ENCODE measurements around the gene ARL15.

The ARL15 gene

DNA sequence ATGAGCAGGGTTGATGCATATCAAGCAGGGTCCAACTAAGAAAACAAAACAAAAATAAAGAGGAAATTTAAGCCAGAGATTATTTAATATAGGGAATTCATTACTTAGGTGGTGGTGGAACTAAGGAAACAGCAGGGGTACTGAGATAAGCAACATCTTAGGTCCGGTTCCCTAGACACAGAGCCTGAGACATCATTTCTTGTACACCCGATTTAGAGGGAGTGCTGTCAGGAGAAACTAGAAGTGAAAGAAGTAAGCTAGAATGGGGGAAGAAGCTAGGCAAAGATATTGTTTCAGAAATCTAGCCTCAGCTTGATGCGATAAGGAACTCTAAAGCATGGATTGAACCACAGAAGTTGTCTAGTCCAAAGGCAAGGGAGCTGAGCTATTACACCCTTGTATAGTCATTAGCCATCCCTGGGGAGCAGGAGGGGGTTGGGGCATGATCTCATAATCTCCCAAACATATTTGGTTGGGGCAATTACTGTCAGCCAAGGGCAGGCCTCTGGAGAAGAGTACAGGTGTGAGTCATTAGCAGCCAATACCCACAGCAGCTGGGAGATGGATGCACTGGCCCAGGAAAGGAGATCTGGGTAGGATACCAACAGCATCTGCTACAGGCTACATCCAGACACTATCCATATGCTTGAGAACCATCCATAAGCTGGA lies 194.5 kb downstream of the ARL15 start:
- no peak for DNase-seq (ENCODE audit: low read depth)
- TF ChIP-seq, protein P1, sequence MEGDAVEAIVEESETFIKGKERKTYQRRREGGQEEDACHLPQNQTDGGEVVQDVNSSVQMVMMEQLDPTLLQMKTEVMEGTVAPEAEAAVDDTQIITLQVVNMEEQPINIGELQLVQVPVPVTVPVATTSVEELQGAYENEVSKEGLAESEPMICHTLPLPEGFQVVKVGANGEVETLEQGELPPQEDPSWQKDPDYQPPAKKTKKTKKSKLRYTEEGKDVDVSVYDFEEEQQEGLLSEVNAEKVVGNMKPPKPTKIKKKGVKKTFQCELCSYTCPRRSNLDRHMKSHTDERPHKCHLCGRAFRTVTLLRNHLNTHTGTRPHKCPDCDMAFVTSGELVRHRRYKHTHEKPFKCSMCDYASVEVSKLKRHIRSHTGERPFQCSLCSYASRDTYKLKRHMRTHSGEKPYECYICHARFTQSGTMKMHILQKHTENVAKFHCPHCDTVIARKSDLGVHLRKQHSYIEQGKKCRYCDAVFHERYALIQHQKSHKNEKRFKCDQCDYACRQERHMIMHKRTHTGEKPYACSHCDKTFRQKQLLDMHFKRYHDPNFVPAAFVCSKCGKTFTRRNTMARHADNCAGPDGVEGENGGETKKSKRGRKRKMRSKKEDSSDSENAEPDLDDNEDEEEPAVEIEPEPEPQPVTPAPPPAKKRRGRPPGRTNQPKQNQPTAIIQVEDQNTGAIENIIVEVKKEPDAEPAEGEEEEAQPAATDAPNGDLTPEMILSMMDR (IDR thresholded peaks at IDR 0.05; ENCODE audit: low read length, missing control alignments) = no peak
- H3K4me3 ChIP-seq (replicated peaks; ENCODE audit: low read depth, low read length) = no peak overlapping the region

DNA sequence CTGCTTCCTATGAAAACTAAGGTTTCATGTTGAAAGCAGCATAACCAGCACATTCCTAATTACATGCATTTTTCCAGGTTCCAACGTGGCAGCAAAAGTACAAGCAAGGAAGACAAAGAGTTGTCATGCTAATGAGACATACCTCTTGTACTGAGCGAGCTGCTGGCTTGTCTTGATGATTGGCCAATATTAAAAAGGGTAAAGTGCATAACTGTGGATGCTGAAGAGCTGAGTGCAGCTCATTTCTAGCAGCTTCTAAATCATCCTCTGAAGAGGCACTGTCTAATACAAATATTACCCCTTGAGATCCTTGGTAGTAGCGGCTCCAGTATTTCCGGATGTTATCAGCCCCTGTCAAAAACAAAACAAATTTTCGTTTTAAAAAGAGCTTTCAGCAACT lies 197.3 kb downstream of the ARL15 start:
- no peak for DNase-seq (ENCODE audit: low read depth)
- no peak overlapping the region for H3K4me3 ChIP-seq (replicated peaks; ENCODE audit: low read depth, low read length)
- TF ChIP-seq, protein P1 (IDR thresholded peaks at IDR 0.05; ENCODE audit: low read length, missing control alignments) = no peak

DNA sequence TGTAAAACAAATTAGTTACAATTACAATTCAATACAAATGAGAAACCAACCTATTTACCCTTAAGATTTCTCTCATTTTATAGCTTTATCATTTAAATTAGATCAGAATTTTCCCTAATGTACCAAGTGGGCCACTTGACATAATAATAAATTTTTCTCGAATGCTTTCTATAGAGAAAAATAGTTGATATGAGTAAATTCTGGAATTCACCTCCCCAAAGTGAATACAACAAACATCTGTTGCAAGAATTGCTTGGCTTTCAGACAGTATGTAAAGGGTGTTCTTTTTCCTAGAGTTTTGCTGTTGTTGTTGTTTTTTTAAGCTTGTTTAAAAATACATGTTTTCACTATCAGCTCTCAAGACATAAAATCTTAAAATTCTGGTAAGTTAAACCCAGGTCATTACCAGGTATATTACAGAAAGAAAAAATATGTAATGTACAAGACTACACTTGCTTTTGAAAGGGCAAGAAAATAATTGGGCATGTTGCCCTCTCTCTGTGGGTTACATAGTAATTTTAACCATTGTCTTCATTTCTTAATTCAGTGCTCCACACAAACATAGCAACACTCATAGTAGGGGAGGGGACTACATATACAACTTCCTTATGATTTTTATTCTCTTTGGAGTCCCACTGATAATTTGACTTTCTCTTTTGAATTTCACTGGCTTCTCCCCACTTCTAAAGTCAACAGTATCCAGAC lies 200.6 kb downstream of the ARL15 start:
- DNase-seq (ENCODE audit: low read depth) = peak; percentile 41
- TF ChIP-seq, protein P1 (IDR thresholded peaks at IDR 0.05; ENCODE audit: low read length, missing control alignments) = no peak
- H3K4me3 ChIP-seq (replicated peaks; ENCODE audit: low read depth, low read length) = no peak overlapping the region

DNA sequence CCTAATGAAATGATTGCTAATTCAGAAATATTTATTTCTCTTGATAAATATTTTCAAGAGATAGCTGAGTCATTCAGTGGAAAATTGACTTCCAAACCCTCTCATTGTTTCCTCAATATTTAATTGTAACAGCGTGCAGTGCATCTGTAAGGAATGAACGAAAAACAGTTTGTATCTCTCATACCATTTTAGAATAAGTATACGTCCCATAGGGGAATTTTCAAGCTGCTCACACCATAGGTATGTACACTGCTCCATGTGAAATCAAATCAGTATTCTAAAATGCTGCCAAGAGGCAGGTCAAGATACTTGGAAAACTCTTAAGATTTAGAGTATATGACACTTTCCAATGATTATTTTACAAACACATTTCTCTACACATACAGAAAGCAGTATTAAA lies 202.2 kb downstream of the ARL15 start:
- DNase-seq (ENCODE audit: low read depth) = no peak
- H3K4me3 ChIP-seq (replicated peaks; ENCODE audit: low read depth, low read length) = no peak overlapping the region
- TF ChIP-seq, protein P1 (IDR thresholded peaks at IDR 0.05; ENCODE audit: low read length, missing control alignments) = no peak

DNA sequence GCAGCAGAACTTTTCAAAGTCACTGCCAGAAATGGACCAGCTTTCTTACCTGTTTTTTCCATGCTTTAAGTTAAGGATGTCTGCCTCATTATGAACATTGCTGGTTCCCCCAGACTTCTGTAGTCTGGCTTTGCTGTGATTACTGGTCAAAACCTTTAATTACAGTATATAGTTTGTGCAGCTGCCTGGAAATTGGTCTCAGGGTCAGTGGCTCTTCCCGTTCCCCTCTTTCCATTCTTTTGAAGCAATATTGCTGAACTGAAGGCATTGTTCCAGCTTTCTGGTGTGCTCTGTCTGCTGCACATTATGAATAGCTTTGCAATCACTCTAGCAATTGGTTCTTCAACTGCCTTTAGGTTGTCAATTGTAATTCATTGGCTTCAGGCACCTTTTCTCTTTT lies 206.5 kb downstream of the ARL15 start:
- H3K4me3 ChIP-seq (replicated peaks; ENCODE audit: low read depth, low read length) = no peak overlapping the region
- no peak for DNase-seq (ENCODE audit: low read depth)
- TF ChIP-seq, protein P1 (IDR thresholded peaks at IDR 0.05; ENCODE audit: low read length, missing control alignments) = no peak

DNA sequence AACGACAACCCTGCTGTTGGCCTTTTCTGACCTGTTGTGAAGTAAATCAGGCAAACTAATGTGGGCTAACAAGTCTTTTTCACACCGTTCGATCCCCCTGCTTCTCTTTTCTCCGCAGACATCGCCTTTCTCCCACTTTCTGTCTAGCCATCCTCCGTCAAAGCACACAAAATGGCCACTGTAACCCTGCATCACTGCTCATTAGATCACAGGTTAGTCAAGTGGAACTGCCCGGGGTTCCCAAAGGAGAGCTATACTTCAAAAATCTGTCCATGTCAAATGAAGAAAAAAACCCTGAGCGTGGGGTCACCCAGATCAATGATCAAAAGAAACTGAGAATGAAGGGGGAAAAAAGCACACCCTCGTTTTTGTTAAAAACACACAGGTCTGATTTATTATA lies 212.1 kb downstream of the ARL15 start:
- no peak for DNase-seq (ENCODE audit: low read depth)
- TF ChIP-seq, protein P1 (IDR thresholded peaks at IDR 0.05; ENCODE audit: low read length, missing control alignments) = no peak
- no peak overlapping the region for H3K4me3 ChIP-seq (replicated peaks; ENCODE audit: low read depth, low read length)

Data from fibroblast of pulmonary artery (primary cell).